GM19467 (cell line): ENCODE data around the gene FRMD1.

Experiments
- ATAC-seq: cut with Tn5 transposase; IDR thresholded peaks from one replicate; pipeline ENCODE4 v1.9.1; 2021; ENCODE audit warnings: mild to moderate bottlenecking, moderate library complexity; ENCODE audit not compliant: unreplicated experiment

Gene FRMD1

DNA sequence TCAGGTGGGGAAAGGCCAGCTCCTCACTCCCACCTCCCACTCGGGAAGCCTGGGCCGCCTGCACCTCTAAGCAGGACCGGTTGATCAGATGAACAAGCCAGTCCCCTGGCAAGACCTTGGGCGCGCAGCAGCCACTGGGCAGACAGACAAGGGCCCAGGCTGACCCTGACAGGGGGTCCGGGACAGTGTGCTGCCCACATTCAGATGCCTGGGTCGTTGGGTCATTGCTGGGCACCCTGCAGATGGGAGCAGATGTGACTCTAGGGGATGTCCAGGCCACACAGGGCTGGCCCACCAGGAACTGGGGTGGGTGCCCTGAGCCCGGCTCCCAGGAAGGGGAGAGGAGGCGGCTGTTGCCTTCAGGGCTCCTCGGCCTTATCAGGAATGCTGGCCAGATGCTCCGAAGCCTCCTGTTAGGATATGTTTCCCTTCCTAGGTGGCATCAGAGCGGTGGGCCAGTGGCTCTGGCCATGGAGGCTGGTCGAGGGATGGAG is 17.3 kb upstream of the FRMD1 start:
- ATAC-seq = no peak

GRCh38 chr6:168095716-168096250 is 16.8 kb upstream of the FRMD1 start:
- ATAC-seq = no peak

GRCh38 chr6:168095171-168095691 is 16.2 kb upstream of the FRMD1 start:
- ATAC-seq = no peak

DNA sequence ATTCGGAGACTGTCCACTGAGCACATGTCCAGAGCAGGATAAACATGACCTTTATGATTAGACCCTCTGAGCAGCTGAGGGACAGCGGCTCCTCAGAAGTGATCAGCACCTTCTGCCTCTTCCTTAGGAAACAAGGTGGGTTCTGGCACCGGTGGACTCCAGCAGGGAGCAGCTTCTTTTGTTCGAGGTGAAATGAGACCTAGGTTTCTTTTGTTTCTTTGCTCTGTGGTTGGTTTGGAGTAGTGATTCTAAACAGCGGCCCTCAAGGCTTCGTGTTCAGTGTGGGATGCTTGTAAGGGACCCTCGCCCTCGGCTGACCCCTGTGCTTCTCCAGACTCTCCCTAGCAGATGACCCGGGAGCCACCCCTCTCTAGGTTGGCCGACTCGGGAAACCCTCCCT is 14.6 kb upstream of the FRMD1 start:
- no peak for ATAC-seq

GRCh38 chr6:168093071-168093505 is 14.1 kb upstream of the FRMD1 start:
- no peak for ATAC-seq

- no peak for ATAC-seq
These were observed 13.5 kb upstream of the FRMD1 start for GRCh38 chr6:168092541-168092940.

- no peak for ATAC-seq
These were observed 12.6 kb upstream of the FRMD1 start for GRCh38 chr6:168091381-168092264.

DNA sequence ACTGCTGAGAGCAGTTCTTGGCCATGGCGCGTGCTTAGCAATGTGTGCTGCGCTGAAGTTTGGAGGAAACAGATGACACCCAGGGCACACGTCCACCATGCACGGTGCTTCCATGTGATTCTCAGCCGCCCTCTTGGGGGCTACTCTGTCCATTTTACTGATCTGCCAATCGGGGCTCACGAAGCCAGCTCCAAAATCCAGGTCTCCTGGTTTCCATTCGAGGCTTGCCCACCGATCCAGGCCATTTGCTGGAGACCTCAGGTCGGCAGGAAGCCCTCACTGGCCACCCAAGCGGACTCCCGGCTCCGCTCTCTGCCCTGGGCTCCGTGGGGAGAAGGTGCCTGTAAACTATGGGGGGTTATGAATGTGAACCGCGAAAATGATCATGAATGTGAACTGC is 11.7 kb upstream of the FRMD1 start:
- ATAC-seq = no peak

DNA sequence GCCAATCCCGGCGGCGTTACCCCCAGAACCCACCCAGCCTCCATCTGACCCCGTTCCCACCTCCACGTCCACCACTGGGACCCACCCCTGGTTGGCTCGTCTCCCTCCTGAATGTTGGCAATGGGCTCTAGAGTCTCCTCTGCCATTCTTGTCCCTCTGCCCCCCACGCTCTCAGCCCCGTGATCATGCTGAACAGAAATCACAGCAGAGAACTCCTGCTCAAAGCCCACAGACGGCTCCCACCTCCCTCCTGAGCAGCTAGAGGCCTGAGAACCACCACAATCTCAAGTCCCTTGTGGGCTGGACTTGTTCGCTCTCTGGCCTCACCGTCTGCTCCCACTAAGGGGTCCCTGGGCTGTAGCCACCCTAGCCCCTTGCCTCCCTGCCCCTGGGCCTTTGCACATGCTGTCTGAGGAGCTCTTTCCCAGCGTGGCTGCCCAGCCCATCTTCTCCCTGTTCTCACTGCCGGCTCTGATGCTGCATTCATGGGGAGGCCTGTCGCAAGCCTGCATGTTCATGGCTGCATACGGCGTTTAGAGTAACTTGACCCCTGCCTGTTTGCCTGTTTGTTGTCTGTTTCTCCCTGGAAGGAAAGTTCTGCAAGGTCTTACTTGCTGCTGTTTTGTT is 11.2 kb upstream of the FRMD1 start:
- ATAC-seq = no peak

DNA sequence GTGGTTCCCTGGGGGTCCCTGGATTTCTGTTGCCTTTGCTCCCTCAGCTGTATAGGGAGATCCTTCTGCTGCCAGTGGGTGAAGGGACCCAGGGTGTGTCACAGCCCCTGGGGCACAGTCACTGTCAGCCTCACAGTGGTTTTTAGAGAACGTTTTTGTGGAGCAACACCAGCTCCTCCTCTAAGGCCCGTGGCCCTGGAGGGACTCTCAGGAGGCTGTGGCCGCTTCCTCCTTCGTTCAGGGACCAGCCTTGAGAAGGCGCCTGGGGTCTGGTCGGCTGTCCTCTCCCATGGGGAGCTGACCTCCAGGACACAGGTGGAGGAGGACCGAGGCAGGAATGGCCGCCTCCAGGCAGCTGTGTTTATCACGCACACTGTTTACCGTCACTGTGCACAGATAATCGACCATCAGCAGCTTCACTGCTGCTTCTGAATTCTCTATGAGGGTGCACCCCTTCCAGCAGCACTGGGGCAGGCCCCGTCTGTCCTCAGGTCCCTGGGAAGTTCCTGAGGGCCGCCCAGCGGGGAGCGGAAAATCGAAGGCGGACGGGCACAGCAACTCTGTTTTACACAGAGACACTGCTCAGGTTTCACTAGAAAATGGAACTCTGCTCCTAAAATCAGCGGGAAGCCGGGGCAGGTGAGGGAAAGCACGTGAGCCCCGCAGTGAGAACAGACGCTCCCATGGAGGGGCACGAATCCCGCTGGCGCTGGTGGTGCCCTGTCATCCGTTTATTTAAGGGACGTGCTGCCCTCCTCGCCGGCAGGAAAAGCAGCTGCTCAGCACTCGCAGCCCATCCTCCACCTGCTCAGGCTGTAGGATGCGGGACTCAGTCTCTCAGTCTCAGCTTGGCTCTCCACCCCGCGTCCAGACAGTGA is 10.4 kb upstream of the FRMD1 start:
- ATAC-seq = no peak

GRCh38 chr6:168088161-168089053 is 9.4 kb upstream of the FRMD1 start:
- ATAC-seq = no peak

DNA sequence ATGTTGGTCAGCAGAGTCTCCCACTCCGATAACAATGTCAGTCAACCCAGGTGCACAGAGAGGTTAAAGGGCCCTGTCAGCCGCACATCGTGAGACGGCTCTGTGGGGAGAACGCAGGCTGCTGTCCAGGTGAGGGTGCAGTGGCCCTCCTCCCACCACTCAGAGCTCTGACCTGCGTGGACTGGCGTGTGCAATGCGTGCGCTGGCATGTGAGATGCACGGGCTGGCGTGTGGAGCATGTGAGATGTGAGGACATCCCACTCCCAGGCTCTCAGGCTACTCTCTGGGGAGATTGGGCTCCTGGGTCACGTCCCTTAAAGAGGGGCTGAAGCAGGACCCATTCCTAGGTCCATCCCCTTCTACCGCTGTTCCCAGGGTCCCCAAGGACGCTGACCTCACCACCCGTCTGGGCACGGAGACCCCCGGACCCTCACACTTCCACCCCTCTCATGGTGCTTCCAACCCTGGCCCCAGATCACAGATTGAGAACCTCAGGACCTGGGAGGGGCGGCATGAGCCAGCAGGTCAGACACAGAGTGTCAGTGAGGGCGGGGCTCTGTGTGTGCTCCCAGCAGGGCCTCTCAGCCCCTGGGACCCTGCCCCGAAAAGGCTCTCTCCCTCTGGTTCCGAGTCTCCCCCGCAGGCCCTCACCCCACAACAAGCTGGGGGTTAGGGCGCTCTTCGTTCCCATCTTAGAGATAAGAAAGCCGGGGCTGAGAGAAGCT is 8.6 kb upstream of the FRMD1 start:
- ATAC-seq = no peak

DNA sequence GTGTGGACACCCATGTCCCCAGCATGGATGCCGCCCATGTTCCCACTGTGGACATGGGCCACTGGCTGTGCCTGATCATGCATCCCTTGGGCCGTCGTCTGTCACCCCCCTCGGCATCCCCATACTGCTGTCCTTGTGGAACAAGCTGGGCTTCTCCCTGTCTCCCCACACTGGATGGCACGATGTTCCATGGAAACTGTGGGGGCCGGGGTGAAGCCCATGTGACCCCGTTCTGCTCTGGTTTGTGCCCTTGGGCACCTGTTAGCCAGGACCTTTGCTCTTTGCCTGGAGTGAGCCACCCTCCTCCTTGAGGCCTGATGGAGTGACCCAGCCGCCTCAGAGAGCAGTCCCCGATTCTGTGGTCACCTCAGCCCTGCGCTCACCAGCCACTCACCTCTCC is 7.6 kb upstream of the FRMD1 start:
- ATAC-seq = no peak

- no peak for ATAC-seq
These were observed 7.1 kb upstream of the FRMD1 start for GRCh38 chr6:168086066-168086465.

DNA sequence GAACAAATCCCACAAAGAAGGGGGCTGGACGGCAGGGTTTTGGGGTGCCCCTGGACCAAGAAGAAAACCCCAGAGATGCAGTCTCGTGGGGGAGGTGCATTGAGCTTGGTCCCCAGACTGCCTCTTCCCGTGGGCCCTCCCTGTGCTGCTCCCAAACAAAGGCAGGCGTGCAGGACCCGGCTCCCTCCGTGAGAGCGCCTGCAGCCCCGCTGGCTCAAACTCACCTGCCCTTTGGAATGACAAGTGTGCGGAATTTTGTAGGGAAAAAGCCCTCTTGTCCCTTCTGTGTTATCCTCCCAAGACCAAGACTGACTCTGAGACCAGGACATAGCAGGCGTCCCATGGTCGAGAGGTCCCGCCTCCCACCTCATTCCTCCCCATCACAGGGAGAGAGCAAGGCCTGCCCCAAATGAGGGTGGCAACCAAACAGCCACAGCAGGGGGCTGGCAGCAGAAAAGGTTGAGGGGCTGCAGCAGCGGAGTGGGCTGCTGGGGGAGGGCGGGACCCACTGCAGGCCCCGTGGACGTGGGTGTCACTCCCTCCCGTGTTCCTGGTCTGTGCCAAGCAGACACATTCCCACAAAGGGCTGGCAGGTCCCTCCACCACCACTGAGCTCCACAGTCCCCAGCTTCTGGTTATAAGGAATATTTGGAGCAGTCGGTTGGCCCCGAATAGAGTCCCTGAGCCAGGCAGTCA is 5.6 kb upstream of the FRMD1 start:
- no peak for ATAC-seq

DNA sequence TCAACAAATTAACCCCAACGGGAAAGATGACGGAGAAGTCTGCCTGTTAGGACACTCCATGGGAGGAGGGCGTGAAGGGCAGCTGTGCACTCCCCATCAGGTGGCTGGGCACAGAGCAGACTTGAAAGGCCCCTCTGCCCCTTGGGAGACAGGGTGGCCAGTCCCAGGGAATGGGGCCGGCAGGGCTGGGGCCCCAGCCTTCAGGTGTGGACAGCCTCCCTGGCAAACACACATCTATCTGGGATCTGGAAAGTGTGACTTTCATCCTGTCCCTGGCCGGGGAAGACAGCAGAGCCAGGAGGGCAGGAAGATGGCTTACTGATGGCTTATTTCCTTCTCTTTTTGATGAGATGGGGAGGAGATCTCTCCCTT is 4.5 kb upstream of the FRMD1 start:
- no peak for ATAC-seq

DNA sequence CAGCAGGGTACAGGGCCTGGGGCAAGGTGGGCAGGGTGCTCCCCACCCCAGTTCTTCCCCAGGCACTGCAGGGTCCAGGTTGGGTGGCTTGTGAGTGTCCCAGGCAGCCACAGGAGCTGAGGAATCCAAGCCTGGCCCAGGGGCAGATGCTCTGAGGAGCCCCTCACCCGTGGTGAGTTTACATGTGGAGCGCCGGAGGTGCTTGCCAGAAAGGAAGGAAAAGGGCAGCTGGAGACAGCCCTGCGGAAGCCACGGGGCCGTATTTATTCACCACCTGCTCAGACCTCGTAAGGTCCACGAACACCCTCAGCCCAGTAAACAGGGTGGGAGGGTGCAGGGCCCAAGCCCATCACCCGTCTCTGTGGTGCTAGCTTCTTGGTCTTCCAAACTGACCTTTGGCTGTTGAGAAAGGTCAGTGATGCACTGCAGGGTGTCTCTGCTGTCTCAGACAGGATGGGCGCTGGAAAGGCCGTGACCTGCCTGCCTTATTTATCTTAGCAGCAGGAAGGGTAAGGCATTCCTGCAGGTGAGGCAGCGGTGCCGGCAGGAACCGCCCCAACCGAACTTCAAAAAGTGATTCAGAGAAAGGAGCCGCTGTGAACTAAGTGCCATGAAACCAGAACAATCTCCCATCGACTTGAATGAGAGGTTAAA is 4.0 kb upstream of the FRMD1 start:
- ATAC-seq = no peak
